K562 (cell line): ENCODE results near the gene INHBE. TPM values are rescaled to one million over a fixed set of nuclear protein-coding genes. Genes with fewer than 3 reads are reported as not detected.

Experiments
- ATAC-seq: fragments of 200-7000 bp; cut with Tn5 transposase; 3 replicates; pipeline ENCODE4 v1.9.1; 2020; ENCODE audit warnings: moderate library complexity
- BruUV-seq: library from RNA; stranded (reverse); fragments of 400-500 nt; replicated peaks from 2 replicates; lab custom pipeline; 2021; lab: Mats Ljungman, UMichigan
- CTCF ChIA-PET: fragments of 300-600 bp; formaldehyde crosslinking; extraction: SDS; loops from one replicate; lab custom pipeline; 2021; ENCODE audit warnings: low intra/inter-chr PET ratio; lab: Yijun Ruan, JAX
- POLR2A ChIA-PET: fragments of 300-600, 350-650 bp; sonication (Branson Sonifier 250); formaldehyde crosslinking; extraction: SDS; loops from one replicate; lab custom pipeline; 2021; ENCODE audit warnings: antibody characterized with exemption, inconsistent platforms; lab: Yijun Ruan, JAX
- DNase-seq, 4 experiments: peaks; one replicate each; pipeline versions ENCODE4 v3.0.0 to v3.0.0-alpha.2; 2011 to 2018; ENCODE audit warnings: low spot score in 3 of 4, mixed read lengths in 3 of 4; ENCODE audit errors: extremely low read depth in 1 of 4
- FAIRE-seq: peaks from 2 replicates; lab custom pipeline; 2011; peaks lifted over from hg19 to GRCh38; lab: Jason Lieb, UNC
- H2AFZ ChIP-seq: 2 replicates; pipeline ENCODE4 v1.6.0; 2011; ENCODE audit warnings: low read depth, low read length, control low read depth, inconsistent platforms
- H3K27ac ChIP-seq: fragments of 200-600 bp; 3 replicates; pipeline ENCODE4 v1.8.0; 2011; ENCODE audit warnings: low read depth, mild to moderate bottlenecking, control low read depth, inconsistent platforms, low read length, moderate library complexity, mixed read lengths; ENCODE audit errors: extremely low read depth
- H3K27me3 ChIP-seq, 2 experiments: fragments of 300-600 bp in 1 of 2; 2 replicates in 1 of 2; 3 replicates in 1 of 2; pipeline versions ENCODE4 v1.6.0 to v1.8.0; 2011; ENCODE audit warnings: inconsistent platforms in 2 of 2, low read length in 2 of 2, mild to moderate bottlenecking in 1 of 2, mixed read lengths in 1 of 2, moderate library complexity in 1 of 2; ENCODE audit not compliant: control insufficient read depth in 2 of 2, insufficient read depth in 2 of 2
- H3K36me3 ChIP-seq: fragments of 300-600 bp; 3 replicates; pipeline ENCODE4 v1.8.0; 2011; ENCODE audit warnings: mild to moderate bottlenecking, low read length, inconsistent platforms; ENCODE audit not compliant: control insufficient read depth, insufficient read depth
- H3K4me1 ChIP-seq, 2 experiments: fragments of 200-600 bp in 1 of 2; replicated peaks in 1 of 2; 2 replicates in 1 of 2; 3 replicates in 1 of 2; pipeline versions ENCODE4 v1.5.1 to v1.8.0; 2011; ENCODE audit warnings: inconsistent platforms in 2 of 2, low read length in 2 of 2, mild to moderate bottlenecking in 1 of 2, mixed read lengths in 1 of 2, moderate library complexity in 1 of 2; ENCODE audit not compliant: control insufficient read depth in 2 of 2, insufficient read depth in 2 of 2
- H3K4me2 ChIP-seq: 2 replicates; pipeline ENCODE4 v1.6.1; 2011; ENCODE audit warnings: low read length, control low read depth, inconsistent platforms, mixed read lengths; ENCODE audit not compliant: insufficient read depth
- H3K4me3 ChIP-seq: fragments of 200-600 bp; sonication (generic), shearing (Covaris generic); 2 replicates; pipeline ENCODE4 v1.5.1; 2016; ENCODE audit warnings: control low read depth, inconsistent platforms
- H3K79me2 ChIP-seq: fragments of 200-600 bp; 3 replicates; pipeline ENCODE4 v1.8.0; 2011; ENCODE audit warnings: low read length, inconsistent platforms; ENCODE audit not compliant: control insufficient read depth, insufficient read depth
- H3K9ac ChIP-seq, 2 experiments: 2 replicates each; pipeline versions ENCODE4 v1.6.0 to v1.6.1; 2011; ENCODE audit warnings: low read depth in 2 of 2, low read length in 2 of 2, control low read depth in 1 of 2, inconsistent platforms in 1 of 2, mild to moderate bottlenecking in 1 of 2, mixed read lengths in 1 of 2; ENCODE audit not compliant: insufficient read depth in 1 of 2
- H3K9me1 ChIP-seq: one replicate; pipeline ENCODE4 v1.6.0; 2011; ENCODE audit warnings: inconsistent platforms, mild to moderate bottlenecking, low read length, moderate library complexity; ENCODE audit not compliant: control insufficient read depth, insufficient read depth
- H3K9me3 ChIP-seq: replicated peaks from 2 replicates; pipeline ENCODE4 v1.5.1; 2011; ENCODE audit warnings: low read depth, low read length, inconsistent platforms; ENCODE audit not compliant: control insufficient read depth, insufficient read depth
- H4K20me1 ChIP-seq: replicated peaks from 2 replicates; pipeline ENCODE4 v1.6.1; 2011; ENCODE audit warnings: low read length, inconsistent platforms, mixed read lengths; ENCODE audit not compliant: control insufficient read depth, insufficient read depth
- E2F6 ChIP-seq, 2 experiments: IDR thresholded peaks; 2 replicates each; pipeline ENCODE4 v1.6.1; 2011; ENCODE audit warnings: borderline replicate concordance in 1 of 2, control low read depth in 1 of 2, low read depth in 1 of 2, low read length in 1 of 2, mild to moderate bottlenecking in 1 of 2, mixed read lengths in 1 of 2, moderate library complexity in 1 of 2; ENCODE audit not compliant: insufficient read depth in 1 of 2, insufficient read length in 1 of 2, poor library complexity in 1 of 2, severe bottlenecking in 1 of 2; ENCODE audit errors: extremely low read depth in 1 of 2
- ESRRA ChIP-seq: fragments of 450-650 bp; IDR thresholded peaks from 2 replicates; pipeline ENCODE4 v1.6.1; 2014; ENCODE audit warnings: low read depth, mild to moderate bottlenecking, moderate library complexity, borderline replicate concordance
- FOXK1 ChIP-seq: sonication (generic); formaldehyde crosslinking; IDR thresholded peaks from 2 replicates; pipeline ENCODE4 v1.8.0; 2022; ENCODE audit warnings: missing genetic modification reagents, mild to moderate bottlenecking, borderline replicate concordance
- GATA2 ChIP-seq: sonication (generic); formaldehyde crosslinking; IDR thresholded peaks from 2 replicates; pipeline ENCODE4 v1.4.0; 2020; ENCODE audit warnings: mild to moderate bottlenecking, missing genetic modification reagents
- GATAD2A ChIP-seq: fragments of 450-650 bp; IDR thresholded peaks from 2 replicates; pipeline ENCODE4 v1.6.1; 2017
- KLF1 ChIP-seq: fragments of 450-650 bp; IDR thresholded peaks from 2 replicates; pipeline ENCODE4 v1.6.1; 2016; ENCODE audit warnings: missing genetic modification characterization, missing compliant biosample characterization
- MAFG ChIP-seq: fragments of 450-650 bp; conservative IDR thresholded peaks from 2 replicates; pipeline ENCODE4 v1.6.1; 2016; ENCODE audit warnings: missing genetic modification characterization, missing compliant biosample characterization
- MTA1 ChIP-seq: fragments of 450-650 bp; IDR thresholded peaks from 2 replicates; pipeline ENCODE4 v1.6.1; 2017; ENCODE audit warnings: borderline replicate concordance
- POLR2AphosphoS2 ChIP-seq: IDR thresholded peaks from 2 replicates; pipeline ENCODE4 v1.6.1; 2012; ENCODE audit warnings: low read length, improper control_type of control experiment
- RBFOX2 ChIP-seq: fragments of 200-400 bp; formaldehyde crosslinking; IDR thresholded peaks from 2 replicates; pipeline ENCODE4 v1.6.1; 2017; ENCODE audit warnings: low read depth, mild to moderate bottlenecking, low read length, moderate library complexity
- SFPQ ChIP-seq: fragments of 200-400 bp; formaldehyde crosslinking; IDR thresholded peaks from 2 replicates; pipeline ENCODE4 v1.6.1; 2017; ENCODE audit warnings: mild to moderate bottlenecking, low read depth, low read length, moderate library complexity
- STAT5B ChIP-seq: fragments of 250-450 bp; sonication (Bioruptor Pico); IDR thresholded peaks from 2 replicates; pipeline ENCODE4 v1.8.0; 2021; ENCODE audit warnings: mild to moderate bottlenecking, inconsistent platforms
- THRAP3 ChIP-seq: fragments of 450-650 bp; IDR thresholded peaks from 2 replicates; pipeline ENCODE4 v1.6.1; 2016; ENCODE audit warnings: mild to moderate bottlenecking, inconsistent platforms, borderline replicate concordance
- XRCC5 ChIP-seq: fragments of 200-400 bp; formaldehyde crosslinking; IDR thresholded peaks from 2 replicates; pipeline ENCODE4 v1.6.1; 2017; ENCODE audit warnings: low read depth, mild to moderate bottlenecking, low read length
- ZC3H11A ChIP-seq: IDR thresholded peaks from 2 replicates; pipeline ENCODE4 v1.6.1; 2012; ENCODE audit warnings: low read depth, low read length, improper control_type of control experiment
- WGBS: fragments of 100-300 bp; shearing (Covaris generic); methylation state at CpG from one replicate; pipeline ENCODE4 v1.1.6; 2016; ENCODE audit warnings: low coverage, mixed read lengths; ENCODE audit not compliant: insufficient coverage; ENCODE audit errors: missing lambda C conversion rate; 5-methylcytosine and 5-hydroxymethylcytosine counted together
- in situ Hi-C: fragments of 300-500 bp; cut with MboI; formaldehyde crosslinking; loops from 4 replicates; pipeline ENCODE4 v1.15.0; 2018; ENCODE audit warnings: inconsistent platforms, mixed read lengths
- intact Hi-C: fragments of 100-400 bp; cut with micrococcal nuclease; formaldehyde crosslinking; loops from 2 replicates; pipeline ENCODE4 v1.14.2; 2022
- polyA plus RNA-seq, 8 experiments: library from polyadenylated mRNA; depleted of rRNA in 4 of 8; stranded (reverse) in 5 of 8; unstranded in 3 of 8; fragments of >200 nt; fragmentation: Nextera tagmentation in 2 of 8; fragmentation: Illumina TruSeq in 1 of 8; extraction: Ambion mirVana in 2 of 8; extraction: Trizol in 1 of 8; gene quantifications; 2 replicates each; pipeline versions ENCODE4 v1.2.1 to v1.2.3, GENCODE V29; 2011 to 2014; ENCODE audit warnings: inconsistent platforms in 1 of 8, missing spikeins in 1 of 8
- total RNA-seq, 7 experiments: library from RNA; depleted of rRNA in 6 of 7; stranded (reverse); fragments of >200 nt in 6 of 7; fragmentation: Illumina TruSeq in 2 of 7; extraction: Trizol in 2 of 7; gene quantifications; 2 replicates each; pipeline versions ENCODE4 v1.2.1 to v1.2.3, GENCODE V29; 2011 to 2021; ENCODE audit warnings: low replicate concordance in 1 of 7
- TF ChIP-seq, protein P1 (sequence below): fragments of 250-450 bp; sonication (Bioruptor Pico); IDR thresholded peaks from 2 replicates; pipeline ENCODE4 v1.5.0; 2020; ENCODE audit warnings: mild to moderate bottlenecking
- TF ChIP-seq, protein P2 (sequence below): fragments of 450-650 bp; IDR thresholded peaks from 2 replicates; pipeline ENCODE4 v1.6.1; 2016; ENCODE audit warnings: antibody characterized with exemption

INHBE gene
- total and polyA plus RNA-seq, 9 of the 15 experiments (the other 6 are each of a cell fraction or from before 2014, with no cell fraction given), result 0.94 to 9.9 (median 7.3) TPM

GRCh38 chr12:57487055-57487596, 32.0 kb downstream of the INHBE start:
- ATAC-seq (no peak; the same call in 2 of the 3 replicates), DNase-seq (no peak), FAIRE-seq (no peak)
- Histone ChIP-seq H3K4me3 (0 out of 2 replicates have a peak overlapping the region, but pooled peaks have one; percentile 83), H3K27ac (peak overlapping the region; percentile 50; the same call in 1 of the 3 replicates), H3K4me2 (peak overlapping the region; percentile 61), H3K36me3 (peaks cover 36% of the 10 kb centered on the region), H3K9me1 (peaks cover 3% of the 10 kb centered on the region), H3K4me1 (peaks cover 7 to 15% of the 10 kb centered on the region in 2 experiments), H3K79me2 (peaks cover 35% of the 10 kb centered on the region), H3K27me3 (no peaks in the 10 kb centered on the region), H3K9me3 (no peaks in the 10 kb centered on the region), H2AFZ (peak overlapping the region; percentile 88), H4K20me1 (no peaks in the 10 kb centered on the region), H3K9ac (peak overlapping the region; percentile 11 to 99; a peak in 3 of 4 replicates)
- in situ Hi-C loops, result no loop called here
- WGBS, result 76% methylated on average over 27 of the region's 27 CpGs
- intact Hi-C loops, result loop anchor here (2.0 to 5.0 kb wide), 2 partner anchors 28 to 35 kb away; partner anchors contain the start of genes DDIT3, GLI1 and MBD6
- BruUV-seq, result TSS peak; percentile 59
- CTCF ChIA-PET, result no interaction called here
- POLR2A ChIA-PET, result interaction anchor here (0.9 to 2.1 kb wide), 3 partner anchors 12 to 31 kb away, joined by 3 to 7 read pairs (median 3); no protein-coding TSS in a partner anchor
- TF ChIP-seq MAFG (tag) (no peak), RBFOX2 (no peak), KLF1 (tag) (no peak), SFPQ (no peak), STAT5B (no peak), GATA2 (CRISPR knock-in tag) (no peak), THRAP3 (0 out of 2 replicates have a peak, but pooled peaks have one; percentile 81), POLR2AphosphoS2 (no peak), E2F6 (IDR thresholded peaks at IDR 0.05; ENCODE audit: borderline replicate concordance in 1 of 2, extremely low read depth in 1 of 2, insufficient read depth in 1 of 2, insufficient read length in 1 of 2, low read depth in 1 of 2, low read length in 1 of 2, poor library complexity in 1 of 2, severe bottlenecking in 1 of 2) (no peak), ZC3H11A (no peak), XRCC5 (no peak), FOXK1 (CRISPR knock-in tag) (no peak), MTA1 (no peak), GATAD2A (no peak), ESRRA (no peak)
- TF ChIP-seq, protein P1, sequence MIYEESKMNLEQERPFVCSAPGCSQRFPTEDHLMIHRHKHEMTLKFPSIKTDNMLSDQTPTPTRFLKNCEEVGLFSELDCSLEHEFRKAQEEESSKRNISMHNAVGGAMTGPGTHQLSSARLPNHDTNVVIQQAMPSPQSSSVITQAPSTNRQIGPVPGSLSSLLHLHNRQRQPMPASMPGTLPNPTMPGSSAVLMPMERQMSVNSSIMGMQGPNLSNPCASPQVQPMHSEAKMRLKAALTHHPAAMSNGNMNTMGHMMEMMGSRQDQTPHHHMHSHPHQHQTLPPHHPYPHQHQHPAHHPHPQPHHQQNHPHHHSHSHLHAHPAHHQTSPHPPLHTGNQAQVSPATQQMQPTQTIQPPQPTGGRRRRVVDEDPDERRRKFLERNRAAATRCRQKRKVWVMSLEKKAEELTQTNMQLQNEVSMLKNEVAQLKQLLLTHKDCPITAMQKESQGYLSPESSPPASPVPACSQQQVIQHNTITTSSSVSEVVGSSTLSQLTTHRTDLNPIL (CRISPR knock-in tag), result no peak
- TF ChIP-seq, protein P2, sequence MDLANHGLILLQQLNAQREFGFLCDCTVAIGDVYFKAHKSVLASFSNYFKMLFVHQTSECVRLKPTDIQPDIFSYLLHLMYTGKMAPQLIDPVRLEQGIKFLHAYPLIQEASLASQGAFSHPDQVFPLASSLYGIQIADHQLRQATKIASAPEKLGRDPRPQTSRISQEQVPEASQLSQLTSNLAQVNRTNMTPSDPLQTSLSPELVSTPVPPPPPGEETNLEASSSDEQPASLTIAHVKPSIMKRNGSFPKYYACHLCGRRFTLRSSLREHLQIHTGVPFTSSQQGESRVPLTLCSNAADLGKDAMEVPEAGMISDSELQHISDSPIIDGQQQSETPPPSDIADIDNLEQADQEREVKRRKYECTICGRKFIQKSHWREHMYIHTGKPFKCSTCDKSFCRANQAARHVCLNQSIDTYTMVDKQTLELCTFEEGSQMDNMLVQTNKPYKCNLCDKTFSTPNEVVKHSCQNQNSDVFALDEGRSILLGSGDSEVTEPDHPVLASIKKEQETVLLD, result no peak
